T-helper 2 cell treated with Interferon-gamma antibody and Interleukin-4, amounts not matched to agents 5 μg/mL and 100 μg/mL, for 36 hours (primary cell): ENCODE data around the gene TAF3.

Source experiments
- DNase-seq: peaks from one replicate; pipeline ENCODE4 v3.0.0; 2021; ENCODE audit warnings: low spot score
- H3K27ac Mint-ChIP-seq: one replicate; pipeline ENCODE4 v1.8.0; 2021; ENCODE audit warnings: mild to moderate bottlenecking, mixed read lengths
- H3K27me3 Mint-ChIP-seq: one replicate; pipeline ENCODE4 v1.8.0; 2021; ENCODE audit warnings: low read depth, mixed read lengths
- H3K36me3 Mint-ChIP-seq: one replicate; pipeline ENCODE4 v1.8.0; 2021; ENCODE audit warnings: low read depth, mixed read lengths
- H3K4me1 Mint-ChIP-seq: one replicate; pipeline ENCODE4 v1.8.0; 2021; ENCODE audit warnings: low read depth, mixed read lengths
- H3K4me3 Mint-ChIP-seq: one replicate; pipeline ENCODE4 v1.8.0; 2022; ENCODE audit warnings: mild to moderate bottlenecking, moderate library complexity, mixed read lengths
- H3K9me3 Mint-ChIP-seq: one replicate; pipeline ENCODE4 v1.8.0; 2021; ENCODE audit warnings: mixed read lengths

Gene TAF3

DNA sequence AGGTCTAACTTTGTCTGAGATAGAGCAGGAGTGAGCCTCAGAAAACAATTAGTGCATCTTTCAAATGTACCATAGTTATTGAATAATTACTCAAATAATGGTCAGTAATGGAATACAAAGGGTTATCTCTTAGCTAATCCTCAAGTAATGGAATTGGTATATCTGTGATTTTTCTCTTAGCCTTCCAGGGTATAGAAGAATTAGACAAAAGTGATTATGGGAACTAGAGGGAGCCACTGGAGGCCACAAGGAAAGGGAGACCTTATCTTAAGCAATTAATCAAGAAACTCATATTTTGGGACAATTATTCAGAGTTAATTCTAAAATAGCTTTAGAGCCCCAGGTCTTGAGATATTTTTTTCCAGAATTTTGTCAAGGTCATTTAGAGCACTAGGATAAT lies 126.2 kb downstream of the TAF3 start:
- Mint-ChIP-seq H3K4me3 (no peak overlapping the region), H3K27me3 (no peaks in the 10 kb centered on the region), H3K9me3 (peaks cover 4% of the 10 kb centered on the region), H3K4me1 (peaks cover 23% of the 10 kb centered on the region), H3K36me3 (no peaks in the 10 kb centered on the region), H3K27ac (no peak overlapping the region)
- no peak for DNase-seq

DNA sequence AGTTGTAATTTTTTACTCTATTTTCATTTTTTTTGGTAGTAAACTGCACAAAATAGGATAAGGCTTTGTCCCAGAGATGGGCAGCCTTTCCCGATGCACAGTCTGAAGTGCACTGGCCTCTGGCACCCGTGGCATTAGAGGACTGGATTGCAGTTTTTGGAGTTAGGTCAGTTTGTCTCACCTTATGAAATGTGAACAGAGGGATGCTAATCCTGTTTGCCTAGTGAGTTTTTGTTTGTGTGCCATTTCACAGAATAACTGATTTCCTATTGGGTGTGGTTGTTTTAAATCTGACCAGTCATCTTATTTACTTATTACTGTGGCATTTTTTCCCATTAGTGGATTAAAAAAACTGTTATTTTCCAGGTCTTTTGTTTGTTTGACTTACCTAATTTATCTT lies 126.7 kb downstream of the TAF3 start:
- H3K36me3 Mint-ChIP-seq: no peaks in the 10 kb centered on the region
- H3K9me3 Mint-ChIP-seq: no peaks in the 10 kb centered on the region
- no peaks in the 10 kb centered on the region for H3K27me3 Mint-ChIP-seq
- no peak overlapping the region for H3K4me3 Mint-ChIP-seq
- no peak overlapping the region for H3K27ac Mint-ChIP-seq
- peaks cover 23% of the 10 kb centered on the region for H3K4me1 Mint-ChIP-seq
- DNase-seq: no peak

DNA sequence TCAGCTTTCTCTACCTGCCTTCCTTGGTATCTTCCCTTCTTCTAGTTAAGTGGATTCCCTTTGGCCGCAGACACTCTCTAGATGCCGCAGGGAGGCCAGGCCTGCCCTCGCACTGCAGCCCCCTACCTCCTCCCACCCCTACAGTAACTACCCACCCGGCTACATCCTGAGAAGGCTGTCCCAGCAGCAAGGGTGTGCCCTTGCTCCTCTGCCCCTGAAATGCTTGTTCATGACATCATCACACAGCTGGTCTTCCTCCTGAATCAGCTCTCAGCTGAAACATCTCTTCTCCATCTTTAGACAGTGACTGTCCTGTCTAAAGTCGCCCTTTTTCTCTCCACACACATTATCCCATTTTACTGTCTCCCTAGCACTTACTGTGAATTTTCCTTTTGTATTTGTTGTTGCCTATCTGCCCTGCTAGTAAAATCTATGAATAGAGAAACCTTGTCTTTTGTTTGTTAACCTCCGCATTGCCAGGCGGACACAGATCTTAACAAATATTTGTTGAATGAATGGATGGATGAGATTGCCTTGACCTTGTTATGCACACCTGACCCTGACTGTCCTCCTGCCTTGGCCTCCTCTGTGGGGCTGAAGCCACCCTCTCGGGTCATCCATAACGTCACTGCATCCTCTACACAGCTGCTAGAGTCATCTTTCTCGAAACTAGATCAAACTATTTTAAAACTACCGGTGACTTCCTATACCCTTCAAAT lies 127.3 kb downstream of the TAF3 start:
- Mint-ChIP-seq H3K36me3 (no peaks in the 10 kb centered on the region), H3K9me3 (no peaks in the 10 kb centered on the region), H3K4me1 (peaks cover 23% of the 10 kb centered on the region), H3K4me3 (no peak overlapping the region), H3K27me3 (no peaks in the 10 kb centered on the region), H3K27ac (no peak overlapping the region)
- DNase-seq: no peak

DNA sequence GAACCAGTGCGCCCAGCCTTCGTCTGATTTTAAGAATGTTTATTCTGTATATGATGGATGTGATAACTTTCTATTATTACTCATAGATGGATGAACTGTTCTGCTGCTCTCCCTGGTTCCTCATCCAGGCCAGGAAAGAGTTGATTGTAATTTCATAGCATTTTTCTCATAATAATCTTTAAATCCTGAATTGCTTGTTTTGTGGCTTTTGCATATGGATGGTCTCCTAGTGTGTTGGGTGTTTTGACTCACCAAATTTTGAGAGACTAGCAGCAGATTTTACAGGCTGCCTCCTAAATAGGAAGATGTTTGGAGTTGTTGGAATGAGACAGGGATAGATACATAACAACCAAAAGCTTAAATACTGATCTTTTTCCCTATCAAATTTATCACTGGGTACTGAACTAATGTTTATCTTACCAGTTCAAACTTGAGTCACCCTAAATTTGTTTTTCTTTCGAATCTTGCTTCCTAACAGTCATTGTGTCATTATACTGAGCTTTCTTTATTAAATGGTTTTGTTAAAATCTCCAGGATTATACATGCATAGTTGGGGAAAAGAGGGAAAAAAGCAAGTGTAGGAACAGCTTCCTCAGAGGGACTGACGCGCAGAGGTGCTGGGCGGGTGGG lies 130.2 kb downstream of the TAF3 start:
- H3K27me3 Mint-ChIP-seq: no peaks in the 10 kb centered on the region
- peaks cover 2% of the 10 kb centered on the region for H3K36me3 Mint-ChIP-seq
- H3K27ac Mint-ChIP-seq: no peak overlapping the region
- no peaks in the 10 kb centered on the region for H3K9me3 Mint-ChIP-seq
- no peak for DNase-seq
- H3K4me1 Mint-ChIP-seq: peaks cover 19% of the 10 kb centered on the region
- no peak overlapping the region for H3K4me3 Mint-ChIP-seq

DNA sequence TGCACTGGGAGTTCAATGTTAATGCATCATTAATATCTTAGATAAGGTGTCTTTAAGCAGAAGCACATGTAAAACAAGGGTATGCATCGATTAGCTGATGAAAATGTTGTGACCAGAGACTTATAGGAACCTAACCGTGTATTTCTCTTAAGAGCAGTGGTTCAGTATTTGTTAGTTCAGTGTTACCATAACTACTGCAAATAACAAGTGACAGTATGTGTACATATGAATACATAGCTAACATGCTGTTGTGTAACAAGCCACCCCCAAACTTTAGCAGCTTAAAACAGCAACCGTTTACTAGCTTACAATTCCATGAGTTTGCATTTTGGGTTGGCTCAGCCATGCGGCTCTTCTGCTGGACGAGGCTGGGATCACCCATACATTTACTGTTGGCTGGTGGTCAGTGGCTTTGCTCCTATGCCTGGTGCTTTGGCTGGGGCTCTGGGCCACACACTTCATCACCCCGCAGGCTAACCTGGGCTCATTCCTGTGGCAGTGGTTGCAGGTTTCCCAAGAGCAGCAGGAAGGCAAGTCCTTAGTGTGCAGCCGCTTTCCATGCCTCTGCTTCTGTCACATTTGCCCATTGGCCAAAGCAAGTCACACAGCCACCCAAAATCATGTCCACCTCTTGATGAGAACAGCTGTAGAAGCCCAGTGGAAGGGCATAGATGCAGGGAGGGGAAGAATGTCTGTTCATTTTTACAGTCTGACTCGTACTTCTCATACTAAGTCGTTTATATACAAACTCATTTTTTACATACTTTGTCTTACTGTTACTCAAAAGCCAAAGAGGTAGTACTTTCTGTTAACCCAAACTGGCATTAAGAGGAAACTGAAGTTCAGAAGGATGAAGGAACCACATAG lies 132.9 kb downstream of the TAF3 start:
- no peak overlapping the region for H3K4me3 Mint-ChIP-seq
- no peaks in the 10 kb centered on the region for H3K27me3 Mint-ChIP-seq
- no peak for DNase-seq
- H3K4me1 Mint-ChIP-seq: peaks cover 7% of the 10 kb centered on the region
- H3K27ac Mint-ChIP-seq: no peak overlapping the region
- H3K36me3 Mint-ChIP-seq: peaks cover 2% of the 10 kb centered on the region
- no peaks in the 10 kb centered on the region for H3K9me3 Mint-ChIP-seq

DNA sequence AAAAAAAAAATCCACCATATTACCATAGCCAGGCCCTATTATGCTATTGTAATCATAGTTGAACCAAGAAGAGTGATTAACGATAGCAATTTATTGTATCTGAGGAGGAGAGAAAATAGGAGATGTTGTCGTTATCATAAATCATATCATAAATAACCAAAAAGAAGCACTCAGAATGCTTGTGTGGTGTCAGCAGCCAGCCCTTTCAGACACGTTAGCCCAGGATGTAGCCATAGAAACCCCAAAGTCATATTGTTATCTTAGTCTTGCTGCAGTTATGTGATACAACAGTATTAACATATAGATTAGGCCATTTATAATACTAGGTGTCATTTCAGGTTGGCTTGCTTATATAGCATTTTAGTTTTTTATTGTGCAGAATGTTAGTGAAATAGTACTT lies 134.0 kb downstream of the TAF3 start:
- H3K36me3 Mint-ChIP-seq: peaks cover 2% of the 10 kb centered on the region
- H3K9me3 Mint-ChIP-seq: no peaks in the 10 kb centered on the region
- no peak overlapping the region for H3K4me3 Mint-ChIP-seq
- peaks cover 13% of the 10 kb centered on the region for H3K4me1 Mint-ChIP-seq
- DNase-seq: no peak
- H3K27me3 Mint-ChIP-seq: no peaks in the 10 kb centered on the region
- no peak overlapping the region for H3K27ac Mint-ChIP-seq

DNA sequence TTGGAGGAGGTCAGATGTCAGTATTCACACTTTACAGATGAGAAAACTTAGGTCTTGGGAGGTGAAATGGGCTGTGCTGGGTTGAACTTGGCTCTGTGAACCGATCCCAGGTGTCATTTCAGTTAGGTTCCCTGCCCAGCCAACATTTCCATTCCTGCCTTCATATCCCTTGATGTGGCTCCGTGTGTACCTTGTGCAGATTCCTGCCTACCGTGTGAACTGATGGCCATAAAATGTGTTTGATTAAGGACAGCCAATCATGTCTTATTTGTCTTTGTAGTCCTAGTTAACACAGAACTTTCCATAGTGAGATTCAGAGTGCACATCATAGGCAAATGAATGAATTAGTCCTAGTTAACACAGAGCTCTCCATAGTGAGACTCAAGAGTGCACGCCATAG lies 135.1 kb downstream of the TAF3 start:
- peaks cover 11% of the 10 kb centered on the region for H3K4me1 Mint-ChIP-seq
- no peaks in the 10 kb centered on the region for H3K9me3 Mint-ChIP-seq
- H3K4me3 Mint-ChIP-seq: no peak overlapping the region
- DNase-seq: no peak
- peaks cover 2% of the 10 kb centered on the region for H3K36me3 Mint-ChIP-seq
- no peak overlapping the region for H3K27ac Mint-ChIP-seq
- no peaks in the 10 kb centered on the region for H3K27me3 Mint-ChIP-seq

DNA sequence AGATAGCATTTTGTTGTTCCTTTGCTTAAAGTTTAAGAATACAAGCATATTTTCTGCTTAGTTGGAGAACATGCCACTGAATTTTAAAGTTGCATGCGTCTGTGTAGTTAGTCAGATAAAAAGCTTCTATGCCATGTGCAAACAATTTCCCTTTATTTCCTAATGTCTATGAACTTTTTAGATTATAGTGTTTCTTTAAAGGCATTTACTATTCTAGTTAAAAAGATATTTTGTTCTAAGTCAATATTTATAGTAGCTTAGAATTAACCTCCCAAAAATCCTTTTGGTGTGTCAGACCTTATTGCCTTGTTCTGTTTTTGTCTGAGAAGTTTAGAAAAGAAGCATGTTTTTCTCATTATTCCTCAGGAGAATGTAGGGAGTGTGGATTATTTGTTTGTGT lies 137.1 kb downstream of the TAF3 start:
- peaks cover 2% of the 10 kb centered on the region for H3K36me3 Mint-ChIP-seq

DNA sequence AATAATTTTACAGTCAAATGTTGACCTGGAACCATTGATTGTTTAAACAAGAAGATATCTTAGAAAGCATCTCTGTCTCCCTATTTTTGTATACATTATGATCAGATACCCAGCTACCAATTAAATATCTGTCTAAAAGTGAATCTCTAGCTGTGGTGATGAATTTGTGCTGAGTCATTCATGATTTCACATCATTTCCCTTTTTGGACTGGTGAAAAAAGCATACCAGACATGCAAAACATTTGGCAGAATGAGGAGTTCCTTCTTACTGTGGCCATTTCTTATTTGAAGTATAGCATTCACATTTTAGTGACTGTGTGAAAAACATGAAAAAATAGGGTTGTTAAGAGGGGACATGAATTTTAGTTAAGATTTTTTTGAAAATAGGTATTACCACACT lies 138.2 kb downstream of the TAF3 start:
- no peak overlapping the region for H3K4me3 Mint-ChIP-seq
- H3K36me3 Mint-ChIP-seq: peaks cover 2% of the 10 kb centered on the region
- H3K9me3 Mint-ChIP-seq: no peaks in the 10 kb centered on the region
- no peaks in the 10 kb centered on the region for H3K27me3 Mint-ChIP-seq
- H3K27ac Mint-ChIP-seq: no peak overlapping the region
- DNase-seq: no peak
- H3K4me1 Mint-ChIP-seq: peaks cover 12% of the 10 kb centered on the region

More for the DNA sequence above, 137.1 kb downstream of the TAF3 start:
- no peaks in the 10 kb centered on the region for H3K9me3 Mint-ChIP-seq
- no peak overlapping the region for H3K4me3 Mint-ChIP-seq
- peaks cover 12% of the 10 kb centered on the region for H3K4me1 Mint-ChIP-seq
- no peak for DNase-seq
- no peaks in the 10 kb centered on the region for H3K27me3 Mint-ChIP-seq
- H3K27ac Mint-ChIP-seq: no peak overlapping the region

DNA sequence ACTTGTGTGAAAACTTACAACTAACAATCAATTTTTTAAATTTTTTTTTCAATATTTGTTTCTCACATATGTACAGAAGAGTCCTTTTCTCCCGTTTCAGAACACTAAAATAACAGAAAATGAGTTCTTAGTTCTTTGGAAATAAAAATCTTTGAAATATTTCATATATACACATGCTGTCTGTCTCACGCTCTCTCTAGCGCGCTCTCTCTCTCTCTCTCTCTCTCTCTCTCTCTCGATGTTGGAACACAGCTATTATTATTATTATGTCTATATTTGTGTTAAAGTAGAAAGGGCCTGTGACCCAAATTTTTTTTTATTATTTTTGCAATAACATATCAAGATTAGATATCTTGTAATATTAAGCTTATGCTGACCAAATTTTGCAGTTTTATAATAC lies 139.3 kb downstream of the TAF3 start:
- no peak for DNase-seq
- Mint-ChIP-seq H3K36me3 (peaks cover 2% of the 10 kb centered on the region), H3K4me3 (no peak overlapping the region), H3K9me3 (no peaks in the 10 kb centered on the region), H3K27me3 (no peaks in the 10 kb centered on the region), H3K4me1 (peaks cover 12% of the 10 kb centered on the region), H3K27ac (no peak overlapping the region)

DNA sequence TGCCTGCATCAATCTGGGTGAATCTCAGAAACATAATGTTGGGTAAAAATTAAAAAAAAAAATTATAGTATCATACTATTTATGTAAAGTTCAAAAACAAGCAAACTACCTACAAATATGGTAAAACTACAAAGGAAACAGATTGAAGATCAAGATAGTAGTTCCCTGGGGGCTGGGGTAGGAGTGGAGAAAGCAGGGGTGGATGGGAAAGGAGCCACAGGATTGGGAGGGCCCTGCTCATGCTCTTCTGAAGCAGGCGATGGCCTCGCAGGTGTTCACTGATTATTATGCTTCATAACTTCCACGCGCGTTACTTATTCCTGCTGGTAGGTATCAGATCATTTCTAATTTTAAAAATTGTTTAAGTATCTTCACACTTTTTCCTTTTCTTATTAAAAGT lies 140.1 kb downstream of the TAF3 start:
- H3K9me3 Mint-ChIP-seq: no peaks in the 10 kb centered on the region

DNA sequence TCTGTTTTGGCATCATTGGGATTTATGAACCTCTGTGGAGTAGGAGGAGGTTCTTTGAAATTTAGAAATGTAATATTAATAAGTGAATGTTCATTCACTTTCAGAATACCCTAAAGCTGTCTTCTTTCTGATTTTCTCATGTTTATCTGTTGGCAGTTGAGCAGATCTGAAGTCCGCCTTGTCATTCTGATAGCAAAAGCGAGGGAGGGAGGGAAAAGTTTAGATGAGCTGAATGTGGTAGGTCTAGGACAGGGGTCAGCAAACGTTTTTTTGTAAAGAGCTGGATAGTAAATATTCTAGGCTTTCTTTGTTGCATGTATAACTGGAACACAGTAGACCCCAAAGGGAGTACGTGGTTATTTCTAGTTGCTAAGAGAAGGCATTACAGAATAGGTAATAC lies 141.8 kb downstream of the TAF3 start:
- Mint-ChIP-seq H3K36me3 (peaks cover 15% of the 10 kb centered on the region), H3K9me3 (no peaks in the 10 kb centered on the region), H3K4me3 (no peak overlapping the region), H3K4me1 (peaks cover 14% of the 10 kb centered on the region), H3K27me3 (no peaks in the 10 kb centered on the region), H3K27ac (no peak overlapping the region)
- no peak for DNase-seq

More for the DNA sequence above, 140.1 kb downstream of the TAF3 start:
- Mint-ChIP-seq H3K4me1 (peaks cover 12% of the 10 kb centered on the region), H3K36me3 (peaks cover 4% of the 10 kb centered on the region), H3K27ac (no peak overlapping the region), H3K4me3 (no peak overlapping the region), H3K27me3 (no peaks in the 10 kb centered on the region)
- DNase-seq: no peak

DNA sequence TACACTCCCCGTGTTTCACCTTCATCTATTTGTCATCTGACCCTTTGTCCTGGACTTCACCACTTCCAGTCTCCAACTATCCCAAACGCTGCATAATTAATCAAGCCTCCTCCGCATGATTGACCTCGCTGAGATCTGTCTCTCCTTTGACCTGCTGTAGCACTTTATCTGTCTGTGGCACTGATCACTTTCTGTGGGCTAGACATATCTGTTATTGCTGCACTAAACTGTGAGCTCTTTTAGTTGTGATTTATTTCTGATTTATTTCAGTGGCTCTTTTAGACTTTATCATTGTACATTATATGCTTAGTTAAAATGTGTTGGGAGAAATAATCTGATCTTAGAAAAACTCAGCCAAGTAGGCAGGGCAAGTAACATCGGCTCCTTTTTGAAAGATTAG lies 144.3 kb downstream of the TAF3 start:
- no peaks in the 10 kb centered on the region for H3K27me3 Mint-ChIP-seq
- H3K4me3 Mint-ChIP-seq: no peak overlapping the region
- peaks cover 6% of the 10 kb centered on the region for H3K4me1 Mint-ChIP-seq
- DNase-seq: no peak
- no peaks in the 10 kb centered on the region for H3K9me3 Mint-ChIP-seq
- H3K27ac Mint-ChIP-seq: no peak overlapping the region
- H3K36me3 Mint-ChIP-seq: peaks cover 19% of the 10 kb centered on the region

DNA sequence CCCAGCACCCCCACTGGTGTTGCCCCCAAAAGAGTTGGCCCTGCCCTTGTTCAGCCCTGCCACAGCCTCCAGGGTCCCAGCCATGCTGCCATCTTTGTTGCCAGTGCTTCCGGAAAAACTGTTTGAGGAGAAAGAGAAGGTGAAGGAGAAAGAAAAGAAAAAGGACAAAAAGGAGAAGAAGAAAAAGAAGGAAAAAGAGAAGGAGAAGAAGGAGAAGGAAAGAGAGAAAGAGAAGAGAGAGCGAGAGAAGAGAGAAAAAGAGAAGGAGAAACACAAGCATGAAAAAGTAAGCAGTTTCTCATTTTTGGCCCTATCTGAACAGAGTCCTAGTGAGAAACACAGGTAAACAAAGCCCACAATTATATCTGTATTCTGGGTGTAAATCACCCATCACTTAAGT lies 147.2 kb downstream of the TAF3 start:
- Mint-ChIP-seq H3K27me3 (no peaks in the 10 kb centered on the region), H3K36me3 (peaks cover 23% of the 10 kb centered on the region), H3K4me3 (no peak overlapping the region), H3K4me1 (peaks cover 4% of the 10 kb centered on the region), H3K9me3 (no peaks in the 10 kb centered on the region), H3K27ac (no peak overlapping the region)
- no peak for DNase-seq
